Endothelial cell (in vitro differentiated cells): Measurements from ENCODE around the gene FSD1. TPM values are rescaled to one million over a fixed set of nuclear protein-coding genes. Genes with fewer than 3 reads are reported as not detected.

Experiments used
- DNase-seq: peaks from one replicate; pipeline ENCODE4 v3.0.0; 2021; ENCODE audit warnings: low spot score
- H3K27ac Mint-ChIP-seq: one replicate; pipeline ENCODE4 v1.8.0; 2021; ENCODE audit warnings: mixed read lengths, inconsistent platforms; ENCODE audit not compliant: unreplicated experiment
- H3K27me3 Mint-ChIP-seq: one replicate; pipeline ENCODE4 v1.8.0; 2021; ENCODE audit warnings: mild to moderate bottlenecking, moderate library complexity, mixed read lengths, inconsistent platforms; ENCODE audit not compliant: unreplicated experiment
- H3K36me3 Mint-ChIP-seq: one replicate; pipeline ENCODE4 v1.8.0; 2021; ENCODE audit warnings: mild to moderate bottlenecking, low read depth, mixed read lengths, inconsistent platforms; ENCODE audit not compliant: unreplicated experiment
- H3K4me1 Mint-ChIP-seq: one replicate; pipeline ENCODE4 v1.8.0; 2021; ENCODE audit warnings: mild to moderate bottlenecking, mixed read lengths, inconsistent platforms; ENCODE audit not compliant: unreplicated experiment
- H3K4me3 Mint-ChIP-seq: one replicate; pipeline ENCODE4 v1.8.0; 2021; ENCODE audit warnings: mild to moderate bottlenecking, mixed read lengths, inconsistent platforms; ENCODE audit not compliant: unreplicated experiment
- H3K9me3 Mint-ChIP-seq: one replicate; pipeline ENCODE4 v1.8.0; 2021; ENCODE audit warnings: mixed read lengths, inconsistent platforms; ENCODE audit not compliant: unreplicated experiment
- total RNA-seq: library from RNA; stranded (reverse); fragmentation: NEBNext Ultra II Directional; extraction: Animal tissue kit (Norgen Biotek cat#: 25700); gene quantifications from one replicate; pipeline ENCODE4 v1.2.1, GENCODE V29; 2021; ENCODE audit not compliant: unreplicated experiment
- TF ChIP-seq, protein P1 (sequence below): fragments of 200-600 bp; sonication (generic); IDR thresholded peaks from one replicate; pipeline ENCODE4 v1.5.0; 2021; ENCODE audit warnings: antibody characterized with exemption; ENCODE audit not compliant: unreplicated experiment

The FSD1 gene
- total RNA-seq, 1 donor from 2014 or later = 19.0 TPM

DNA sequence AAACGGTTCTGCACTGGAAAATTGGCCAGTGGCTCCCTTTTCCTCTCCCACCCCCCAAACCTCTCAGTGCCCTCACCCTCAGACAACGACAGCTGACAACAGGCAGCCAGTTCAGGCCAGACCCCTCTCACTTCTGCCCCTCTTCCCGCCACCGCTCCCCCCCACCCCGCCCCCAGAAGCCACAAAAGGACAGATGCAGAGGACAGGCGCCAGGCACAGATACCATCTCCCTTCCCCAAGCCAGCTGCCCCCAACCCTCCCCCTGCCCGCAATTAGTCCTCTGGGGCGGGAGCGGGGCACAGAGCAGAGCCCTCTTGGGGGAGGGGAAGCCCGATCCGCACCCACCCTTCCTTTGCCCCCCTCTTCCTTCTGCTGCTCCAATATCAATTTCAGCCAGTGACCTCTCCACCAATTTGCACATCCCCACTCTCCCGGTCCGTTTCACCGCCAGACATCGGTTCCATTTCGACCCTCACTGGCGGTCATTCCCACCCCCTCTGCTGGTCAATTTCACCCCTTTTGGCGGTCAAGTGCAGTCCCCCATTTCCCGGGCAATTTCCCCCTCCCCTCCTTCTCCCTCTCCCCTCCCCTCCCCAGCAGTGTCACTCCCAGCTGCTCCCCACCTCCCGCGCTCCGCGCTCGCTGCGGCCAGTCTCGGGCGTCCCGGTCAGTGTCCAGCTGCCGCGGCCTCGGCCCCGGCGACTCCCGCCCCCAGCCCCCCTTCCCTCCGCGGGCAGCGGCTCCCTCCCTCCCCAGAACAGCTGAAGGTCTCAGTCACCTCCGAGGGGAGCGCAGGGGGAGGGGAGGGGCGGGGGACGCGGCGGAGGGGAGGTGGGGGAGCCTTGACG lies 25.8 kb upstream of the FSD1 start, which contains the start of gene SHD:
Gene SHD (plus strand): TSS at position 848 of the 848 bp plus-strand sequence. CDS start 798 bp downstream, outside the sequence.
- H3K9me3 Mint-ChIP-seq = no peaks in the 10 kb centered on the region
- no peak for DNase-seq
- H3K36me3 Mint-ChIP-seq = no peaks in the 10 kb centered on the region
- H3K27me3 Mint-ChIP-seq = peaks cover 10% of the 10 kb centered on the region
- H3K4me3 Mint-ChIP-seq = peak within 1 kb of the TSS; percentile 86
- no peak within 1 kb of the TSS for H3K27ac Mint-ChIP-seq
- H3K4me1 Mint-ChIP-seq = no peaks in the 10 kb centered on the region
- TF ChIP-seq, protein P1, sequence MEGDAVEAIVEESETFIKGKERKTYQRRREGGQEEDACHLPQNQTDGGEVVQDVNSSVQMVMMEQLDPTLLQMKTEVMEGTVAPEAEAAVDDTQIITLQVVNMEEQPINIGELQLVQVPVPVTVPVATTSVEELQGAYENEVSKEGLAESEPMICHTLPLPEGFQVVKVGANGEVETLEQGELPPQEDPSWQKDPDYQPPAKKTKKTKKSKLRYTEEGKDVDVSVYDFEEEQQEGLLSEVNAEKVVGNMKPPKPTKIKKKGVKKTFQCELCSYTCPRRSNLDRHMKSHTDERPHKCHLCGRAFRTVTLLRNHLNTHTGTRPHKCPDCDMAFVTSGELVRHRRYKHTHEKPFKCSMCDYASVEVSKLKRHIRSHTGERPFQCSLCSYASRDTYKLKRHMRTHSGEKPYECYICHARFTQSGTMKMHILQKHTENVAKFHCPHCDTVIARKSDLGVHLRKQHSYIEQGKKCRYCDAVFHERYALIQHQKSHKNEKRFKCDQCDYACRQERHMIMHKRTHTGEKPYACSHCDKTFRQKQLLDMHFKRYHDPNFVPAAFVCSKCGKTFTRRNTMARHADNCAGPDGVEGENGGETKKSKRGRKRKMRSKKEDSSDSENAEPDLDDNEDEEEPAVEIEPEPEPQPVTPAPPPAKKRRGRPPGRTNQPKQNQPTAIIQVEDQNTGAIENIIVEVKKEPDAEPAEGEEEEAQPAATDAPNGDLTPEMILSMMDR = no peak

DNA sequence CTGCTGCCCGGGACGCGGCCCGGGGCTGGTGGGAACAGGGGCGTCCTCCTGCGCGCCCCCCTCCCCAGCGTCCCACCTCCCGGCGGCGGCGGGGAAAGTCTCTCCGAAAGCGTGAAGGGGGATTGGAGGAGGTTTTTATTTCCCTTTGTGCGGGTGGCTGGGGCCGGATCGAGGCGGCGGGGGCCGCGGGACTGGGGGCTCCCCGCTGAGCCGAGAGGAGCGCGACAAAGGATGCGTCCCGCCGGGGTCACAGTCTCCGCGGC lies 25.2 kb upstream of the FSD1 start:
- DNase-seq = no peak
- Mint-ChIP-seq H3K9me3 (no peaks in the 10 kb centered on the region), H3K4me1 (no peaks in the 10 kb centered on the region), H3K4me3 (no peak overlapping the region), H3K27ac (no peak overlapping the region), H3K36me3 (no peaks in the 10 kb centered on the region), H3K27me3 (peaks cover 10% of the 10 kb centered on the region)
- TF ChIP-seq, protein P1 = no peak

DNA sequence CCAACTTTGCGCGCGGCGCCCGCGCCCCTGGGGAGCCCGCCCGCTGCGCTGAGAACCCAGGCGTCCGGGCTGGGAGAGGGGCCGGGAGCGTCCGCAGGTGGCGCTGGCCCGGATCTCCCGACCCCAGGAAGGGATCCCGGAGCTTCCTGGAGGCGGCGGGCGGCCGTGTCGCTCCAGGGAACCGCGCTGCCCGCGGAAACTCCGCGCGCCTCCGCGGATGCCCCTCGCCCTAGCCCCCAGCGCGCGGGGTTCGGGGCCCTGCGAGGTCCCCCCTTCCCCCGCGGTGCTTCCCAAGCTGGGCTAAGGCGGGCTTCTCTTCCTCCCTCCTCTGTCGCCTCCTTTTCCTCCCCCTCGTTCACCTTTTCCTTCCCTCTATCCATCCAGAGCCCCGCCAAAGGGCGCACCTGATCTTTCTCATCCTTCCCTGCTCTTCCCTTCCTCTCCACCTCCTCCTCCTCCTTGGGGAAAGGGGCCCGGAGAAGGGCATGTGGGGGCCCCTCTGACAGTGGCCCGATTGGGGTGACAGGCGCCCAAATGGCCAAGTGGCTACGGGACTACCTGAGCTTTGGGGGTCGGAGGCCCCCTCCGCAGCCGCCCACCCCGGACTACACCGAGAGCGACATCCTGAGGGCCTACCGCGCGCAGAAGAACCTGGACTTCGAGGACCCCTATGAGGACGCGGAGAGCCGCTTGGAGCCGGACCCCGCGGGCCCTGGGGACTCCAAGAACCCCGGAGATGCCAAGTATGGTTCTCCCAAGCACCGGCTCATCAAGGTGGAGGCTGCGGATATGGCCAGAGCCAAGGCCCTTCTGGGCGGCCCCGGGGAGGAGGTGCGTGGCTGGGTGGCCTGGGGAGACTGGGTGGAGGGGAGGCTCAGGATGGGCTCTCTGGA lies 24.6 kb upstream of the FSD1 start:
- H3K4me1 Mint-ChIP-seq = no peaks in the 10 kb centered on the region
- no peaks in the 10 kb centered on the region for H3K9me3 Mint-ChIP-seq
- peaks cover 10% of the 10 kb centered on the region for H3K27me3 Mint-ChIP-seq
- H3K4me3 Mint-ChIP-seq = peak overlapping the region; percentile 86
- H3K36me3 Mint-ChIP-seq = no peaks in the 10 kb centered on the region
- TF ChIP-seq, protein P1 = no peak
- no peak for DNase-seq
- no peak overlapping the region for H3K27ac Mint-ChIP-seq

DNA sequence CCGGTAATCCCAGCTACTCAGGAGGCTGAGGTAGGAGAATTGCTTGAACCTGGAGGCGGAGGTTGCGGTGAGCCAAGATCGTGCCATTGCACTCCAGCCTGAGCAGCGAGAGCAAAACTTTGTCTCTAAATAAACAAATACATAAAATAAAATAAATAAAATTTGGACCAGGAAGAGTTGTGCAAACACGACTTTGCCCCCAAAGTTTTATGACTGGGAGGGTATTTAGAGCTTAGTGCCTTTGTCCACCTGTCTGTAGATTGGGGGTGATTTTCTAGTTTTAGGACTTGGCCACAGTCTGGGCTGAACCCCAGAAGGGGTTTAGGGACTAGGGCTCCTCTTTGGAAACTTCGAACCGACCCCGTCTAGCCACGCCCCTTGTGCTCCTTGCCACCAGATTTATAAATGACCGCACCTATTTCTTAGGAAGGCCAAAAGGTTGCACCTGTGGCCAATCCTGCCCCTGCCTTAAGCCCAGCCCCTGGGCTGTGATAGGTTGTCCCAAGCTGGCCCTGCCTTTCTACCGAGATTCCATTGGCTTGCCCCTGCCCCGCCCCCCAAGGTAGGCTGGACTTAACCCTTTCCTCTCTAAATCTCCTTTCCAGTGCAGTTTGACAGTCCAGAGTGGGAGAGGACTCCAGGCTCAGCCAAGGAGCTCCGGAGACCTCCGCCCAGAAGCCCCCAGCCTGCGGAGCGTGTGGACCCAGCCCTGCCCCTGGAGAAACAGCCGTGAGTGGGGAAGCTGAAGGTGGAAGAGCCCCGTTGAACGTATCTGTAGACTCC lies 20.0 kb upstream of the FSD1 start:
- H3K9me3 Mint-ChIP-seq = no peaks in the 10 kb centered on the region
- no peak overlapping the region for H3K27ac Mint-ChIP-seq
- TF ChIP-seq, protein P1 = no peak
- no peak overlapping the region for H3K4me3 Mint-ChIP-seq
- no peak for DNase-seq
- H3K4me1 Mint-ChIP-seq = no peaks in the 10 kb centered on the region
- peaks cover 9% of the 10 kb centered on the region for H3K27me3 Mint-ChIP-seq
- no peaks in the 10 kb centered on the region for H3K36me3 Mint-ChIP-seq
